ENCODE measurements around the gene FRMD3. TPM values are rescaled to one million over a fixed set of nuclear protein-coding genes. Genes with fewer than 3 reads are reported as not detected.

FRMD3 gene
- total RNA-seq, 1 experiment from 2014 or later = 1.4 TPM

- ChIA-PET POLR2A (no interaction called here), CTCF (no interaction called here)
- no peak for DNase-seq (ENCODE audit: low spot score)
- Mint-ChIP-seq H3K4me3 (no peak overlapping the region), H3K9me3 (peaks cover 18% of the 10 kb centered on the region), H3K4me1 (peaks cover 4% of the 10 kb centered on the region), H3K27me3 (ENCODE audit: low read depth) (no peaks in the 10 kb centered on the region), H3K27ac (no peak overlapping the region), H3K36me3 (no peaks in the 10 kb centered on the region; the same call in 1 of the 2 replicates)
- TF ChIP-seq ZNF219 (CRISPR knock-in tag; IDR thresholded peaks at IDR 0.05; ENCODE audit: borderline replicate concordance) = no peak
- TF ChIP-seq ZNF396 (CRISPR knock-in tag; IDR thresholded peaks at IDR 0.05; ENCODE audit: borderline replicate concordance) = no peak
- no peak for TF ChIP-seq ZNF423 (CRISPR knock-in tag; IDR thresholded peaks at IDR 0.05)
- no peak for TF ChIP-seq TEAD1 (CRISPR knock-in tag; IDR thresholded peaks at IDR 0.05)
- no peak for TF ChIP-seq ZNF263 (CRISPR knock-in tag; IDR thresholded peaks at IDR 0.05; ENCODE audit: low read depth)
- TF ChIP-seq E2F4 (CRISPR knock-in tag; IDR thresholded peaks at IDR 0.05; ENCODE audit: borderline replicate concordance, low read depth) = no peak
- TF ChIP-seq ZNF281 (CRISPR knock-in tag; IDR thresholded peaks at IDR 0.05) = no peak
- no peak for TF ChIP-seq TP53 (CRISPR knock-in tag; IDR thresholded peaks at IDR 0.05)
- no peak for TF ChIP-seq ERG (CRISPR knock-in tag; IDR thresholded peaks at IDR 0.05)
- TF ChIP-seq CBFB (CRISPR knock-in tag; IDR thresholded peaks at IDR 0.05; ENCODE audit: low read depth) = no peak
- no peak for TF ChIP-seq FOXP4 (CRISPR knock-in tag; IDR thresholded peaks at IDR 0.05)
- TF ChIP-seq ATF2 (CRISPR knock-in tag; IDR thresholded peaks at IDR 0.05; ENCODE audit: borderline replicate concordance, low read depth) = no peak
- no peak for TF ChIP-seq ATF1 (CRISPR knock-in tag; IDR thresholded peaks at IDR 0.05)
- no peak for TF ChIP-seq ETV6 (CRISPR knock-in tag; IDR thresholded peaks at IDR 0.05)
- TF ChIP-seq USF2 (CRISPR knock-in tag; IDR thresholded peaks at IDR 0.05) = no peak
- TF ChIP-seq OVOL2 (CRISPR knock-in tag; IDR thresholded peaks at IDR 0.05; ENCODE audit: borderline replicate concordance) = no peak
- no peak for ATAC-seq
Measured at GRCh38 chr9:83479765-83480164, 58.4 kb downstream of the FRMD3 start.

GRCh38 chr9:83477571-83477970 is 60.6 kb downstream of the FRMD3 start:
- Mint-ChIP-seq H3K36me3 (no peaks in the 10 kb centered on the region; the same call in 1 of the 2 replicates), H3K4me1 (peaks cover 11% of the 10 kb centered on the region), H3K4me3 (no peak overlapping the region), H3K27ac (no peak overlapping the region), H3K9me3 (peaks cover 20% of the 10 kb centered on the region), H3K27me3 (ENCODE audit: low read depth) (no peaks in the 10 kb centered on the region)
- ChIA-PET POLR2A (no interaction called here), CTCF (no interaction called here)
- TF ChIP-seq RELA (CRISPR knock-in tag; IDR thresholded peaks at IDR 0.05; ENCODE audit: borderline replicate concordance) (no peak), ZNF425 (CRISPR knock-in tag; conservative IDR thresholded peaks at IDR 0.05) (no peak), ZNF263 (CRISPR knock-in tag; IDR thresholded peaks at IDR 0.05; ENCODE audit: low read depth) (no peak), AFF4 (CRISPR knock-in tag; IDR thresholded peaks at IDR 0.05; ENCODE audit: borderline replicate concordance) (no peak)
- ATAC-seq (no peak), DNase-seq (ENCODE audit: low spot score) (no peak)

Measured in WTC11 (cell line).